K562 (cell line): Measurements from ENCODE around the gene RAB5B. TPM values are rescaled to one million over a fixed set of nuclear protein-coding genes. Genes with fewer than 3 reads are reported as not detected.

Experiments
- BCL6 ChIP-seq: fragments of 250-450 bp; sonication (Bioruptor Pico); IDR thresholded peaks from 2 replicates; pipeline ENCODE4 v1.4.0; 2020
- CBX1 ChIP-seq: sonication (generic); IDR thresholded peaks from 2 replicates; pipeline ENCODE4 v1.6.1; 2016; ENCODE audit warnings: antibody characterized with exemption, low read depth, mild to moderate bottlenecking
- CBX5 ChIP-seq: IDR thresholded peaks from 2 replicates; pipeline ENCODE4 v1.6.1; 2014; ENCODE audit warnings: low read depth, borderline replicate concordance
- CTBP1 ChIP-seq: fragments of 450-650 bp; IDR thresholded peaks from 2 replicates; pipeline ENCODE4 v1.6.1; 2016; ENCODE audit warnings: borderline replicate concordance
- E2F3 ChIP-seq: fragments of 250-450 bp; sonication (Bioruptor Pico); IDR thresholded peaks from 2 replicates; pipeline ENCODE4 v1.4.0; 2020; ENCODE audit warnings: mild to moderate bottlenecking
- MAZ ChIP-seq, 2 experiments: fragments of 450-650 bp in 1 of 2; sonication (generic) in 1 of 2; formaldehyde crosslinking; IDR thresholded peaks in 1 of 2; conservative IDR thresholded peaks in 1 of 2; 2 replicates each; pipeline versions ENCODE4 v1.4.0 to v1.5.0; 2020; ENCODE audit warnings: mild to moderate bottlenecking in 1 of 2, missing genetic modification reagents in 1 of 2
- MCM2 ChIP-seq: fragments of 450-650 bp; IDR thresholded peaks from 2 replicates; pipeline ENCODE4 v1.6.1; 2017; ENCODE audit warnings: low read depth, mild to moderate bottlenecking
- PML ChIP-seq: IDR thresholded peaks from 2 replicates; pipeline ENCODE4 v1.6.1; 2012; ENCODE audit warnings: low read length, inconsistent platforms
- POLR3A ChIP-seq: IDR thresholded peaks from 2 replicates; pipeline ENCODE4 v1.6.1; 2011; ENCODE audit warnings: borderline replicate concordance, mild to moderate bottlenecking, moderate library complexity; ENCODE audit not compliant: insufficient read length, insufficient read depth; ENCODE audit errors: extremely low read depth
- ZFPM2 ChIP-seq: fragments of 250-450 bp; sonication (Bioruptor Pico); IDR thresholded peaks from 2 replicates; pipeline ENCODE4 v1.5.1; 2022; ENCODE audit warnings: mild to moderate bottlenecking
- ZNF384 ChIP-seq: IDR thresholded peaks from 2 replicates; pipeline ENCODE4 v1.6.1; 2012; ENCODE audit warnings: low read depth, low read length, improper control_type of control experiment
- ZNF644 ChIP-seq: fragments of 200-800 bp; sonication (Bioruptor generic); IDR thresholded peaks from 2 replicates; pipeline ENCODE4 v1.6.1; 2016; ENCODE audit warnings: low read depth, missing genetic modification characterization, missing compliant biosample characterization
- ZSCAN32 ChIP-seq: fragments of 450-650 bp; formaldehyde crosslinking; IDR thresholded peaks from 2 replicates; pipeline ENCODE4 v1.4.0; 2020; ENCODE audit warnings: mild to moderate bottlenecking, moderate library complexity
- polyA plus RNA-seq, 8 experiments: library from polyadenylated mRNA; depleted of rRNA in 4 of 8; stranded (reverse) in 5 of 8; unstranded in 3 of 8; fragments of >200 nt; fragmentation: Nextera tagmentation in 2 of 8; fragmentation: Illumina TruSeq in 1 of 8; extraction: Ambion mirVana in 2 of 8; extraction: Trizol in 1 of 8; gene quantifications; 2 replicates each; pipeline versions ENCODE4 v1.2.1 to v1.2.3, GENCODE V29; 2011 to 2014; ENCODE audit warnings: inconsistent platforms in 1 of 8, missing spikeins in 1 of 8
- total RNA-seq, 7 experiments: library from RNA; depleted of rRNA in 6 of 7; stranded (reverse); fragments of >200 nt in 6 of 7; fragmentation: Illumina TruSeq in 2 of 7; extraction: Trizol in 2 of 7; gene quantifications; 2 replicates each; pipeline versions ENCODE4 v1.2.1 to v1.2.3, GENCODE V29; 2011 to 2021; ENCODE audit warnings: low replicate concordance in 1 of 7
- TF ChIP-seq, protein P1 (sequence below): fragments of 250-450 bp; sonication (Bioruptor Pico); IDR thresholded peaks from 2 replicates; pipeline ENCODE4 v1.5.0; 2021; ENCODE audit warnings: mild to moderate bottlenecking, moderate library complexity
- TF ChIP-seq, protein P2 (sequence below), 2 experiments: fragments of 450-650 bp in 1 of 2; IDR thresholded peaks; 2 replicates each; pipeline ENCODE4 v1.6.1; 2011 to 2017; ENCODE audit warnings: low read depth in 2 of 2, antibody characterized with exemption in 1 of 2, borderline replicate concordance in 1 of 2, low read length in 1 of 2, mild to moderate bottlenecking in 1 of 2, mixed read lengths in 1 of 2; ENCODE audit not compliant: control insufficient read depth in 1 of 2
- TF ChIP-seq, protein P3 (sequence below), 2 experiments: IDR thresholded peaks; 2 replicates each; pipeline ENCODE4 v1.6.1; 2011; ENCODE audit warnings: borderline replicate concordance in 1 of 2, control low read depth in 1 of 2, low read depth in 1 of 2, low read length in 1 of 2, mild to moderate bottlenecking in 1 of 2, mixed read lengths in 1 of 2, moderate library complexity in 1 of 2; ENCODE audit not compliant: insufficient read depth in 1 of 2, insufficient read length in 1 of 2, poor library complexity in 1 of 2, severe bottlenecking in 1 of 2; ENCODE audit errors: extremely low read depth in 1 of 2
- TF ChIP-seq, protein P4 (sequence below): sonication (generic); formaldehyde crosslinking; IDR thresholded peaks from 2 replicates; pipeline ENCODE4 v1.8.1; 2022; ENCODE audit warnings: missing genetic modification reagents

The RAB5B gene
- total and polyA plus RNA-seq, 9 of the 15 experiments (the other 6 are each of a cell fraction or from before 2014, with no cell fraction given) = 6.8 to 73.8 (median 25.2) TPM

DNA sequence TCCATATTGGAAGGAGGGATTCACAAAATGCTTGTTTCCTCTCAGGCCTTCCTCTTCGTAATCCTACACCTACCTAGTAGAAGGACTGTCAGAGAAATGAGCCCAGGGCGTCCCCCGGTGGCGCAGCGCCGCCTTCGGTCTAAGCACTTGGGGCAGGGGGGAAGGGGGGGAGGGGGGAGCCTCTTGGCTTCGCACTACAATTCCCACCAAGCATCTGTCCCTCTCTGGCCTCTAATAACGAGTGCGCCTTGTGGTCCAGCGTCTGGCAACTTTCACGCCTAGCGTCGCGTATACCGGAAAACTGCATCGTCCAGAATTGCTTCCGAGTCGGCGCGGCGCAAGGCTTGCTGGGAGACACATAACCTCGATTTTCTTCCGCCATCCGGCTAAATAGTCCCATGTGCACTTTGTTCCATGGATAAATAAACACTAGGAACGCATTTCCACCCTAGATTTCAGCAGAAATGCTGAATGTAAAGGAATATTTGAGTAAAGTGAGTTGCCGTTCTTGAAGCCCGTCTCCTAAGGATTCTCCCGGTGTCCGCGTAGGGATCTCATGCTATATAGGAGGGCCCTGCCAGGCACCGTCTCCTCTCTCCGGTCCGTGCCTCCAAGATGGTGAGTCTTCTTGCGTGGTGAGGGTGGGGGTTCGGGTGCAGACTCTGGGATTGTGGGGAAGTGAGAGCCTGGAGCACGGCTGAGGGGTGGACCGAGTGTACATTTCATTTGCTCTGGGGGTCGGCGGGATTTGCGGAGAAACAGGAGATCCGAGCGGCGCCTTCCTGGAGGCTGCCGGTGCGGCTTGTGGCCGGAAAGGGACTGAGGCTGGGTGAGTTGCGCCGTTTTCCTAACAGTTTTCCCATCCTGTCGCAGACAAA is 67.9 kb downstream of the RAB5B start, which contains the start of gene RPS26 (continued):
- TF ChIP-seq, protein P1, sequence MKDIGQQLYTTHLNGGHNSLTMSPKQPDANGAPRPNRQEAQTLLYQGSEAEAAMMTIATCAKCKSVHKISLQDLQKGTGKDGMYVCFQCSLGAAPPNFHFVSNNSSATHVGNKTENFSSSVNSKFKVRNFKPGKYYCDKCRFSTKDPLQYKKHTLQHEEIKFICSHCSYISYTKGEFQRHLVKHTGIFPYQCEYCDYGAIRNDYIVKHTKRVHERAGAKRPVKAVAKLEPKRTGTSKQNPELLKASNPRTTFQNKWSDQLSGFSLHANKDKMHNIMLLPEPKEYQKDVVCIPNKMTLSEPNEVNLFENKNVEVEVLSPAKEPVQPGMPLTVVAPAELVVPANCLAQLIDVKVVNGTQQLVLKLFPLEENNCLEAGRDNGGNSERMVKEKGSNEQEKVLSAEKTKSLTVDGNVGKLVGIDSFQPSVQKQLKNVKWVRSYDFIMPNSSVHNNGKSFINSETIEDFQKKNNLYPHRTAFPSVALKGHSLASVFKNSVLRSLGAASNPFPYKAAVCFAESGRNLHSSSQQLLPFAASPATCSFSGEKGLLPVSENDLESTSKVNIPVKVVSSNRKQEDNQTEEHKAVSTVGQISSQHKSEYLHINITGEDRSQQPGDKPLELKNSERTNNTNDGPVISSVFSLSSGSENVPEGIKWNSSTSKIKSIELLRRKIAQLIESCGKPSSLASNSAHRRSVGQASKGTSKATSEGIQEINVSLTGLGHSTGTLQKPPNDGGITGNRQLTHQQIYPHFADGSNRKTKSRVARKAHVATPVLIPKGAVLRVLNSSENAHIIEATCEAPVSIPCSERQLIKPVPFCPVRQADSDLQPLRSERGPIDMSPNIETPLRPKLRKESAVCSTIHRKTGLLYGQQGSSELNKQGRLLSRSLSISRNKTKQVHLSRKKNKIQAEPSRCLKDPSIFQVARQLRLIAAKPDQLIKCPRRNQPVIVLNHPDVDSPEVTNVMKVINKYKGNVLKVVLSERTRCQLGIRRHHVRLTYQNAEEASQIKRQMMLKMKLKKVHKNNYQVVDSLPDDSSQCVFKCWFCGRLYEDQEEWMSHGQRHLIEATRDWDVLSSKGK (CRISPR knock-in tag) = no peak
- TF ChIP-seq ZNF384 (no peak), POLR3A (no peak), ZSCAN32 (no peak), MCM2 (no peak), CBX1 (peak; percentile 95), CTBP1 (peak; percentile 88; the same call in 1 of the 2 replicates), ZFPM2 (0 out of 2 replicates have a peak, but pooled peaks have one; percentile 28), BCL6 (CRISPR knock-in tag) (no peak), MAZ (CRISPR knock-in tag; conservative IDR thresholded peaks at IDR 0.05 in 1 of 2, IDR thresholded peaks at IDR 0.05 in 1 of 2) (peak; percentile 51 to 64; a peak in 3 of 4 replicates), PML (peak; percentile 96), ZNF644 (tag) (peak; percentile 37; the same call in 1 of the 2 replicates), CBX5 (no peak), E2F3 (no peak)
- TF ChIP-seq, protein P2, sequence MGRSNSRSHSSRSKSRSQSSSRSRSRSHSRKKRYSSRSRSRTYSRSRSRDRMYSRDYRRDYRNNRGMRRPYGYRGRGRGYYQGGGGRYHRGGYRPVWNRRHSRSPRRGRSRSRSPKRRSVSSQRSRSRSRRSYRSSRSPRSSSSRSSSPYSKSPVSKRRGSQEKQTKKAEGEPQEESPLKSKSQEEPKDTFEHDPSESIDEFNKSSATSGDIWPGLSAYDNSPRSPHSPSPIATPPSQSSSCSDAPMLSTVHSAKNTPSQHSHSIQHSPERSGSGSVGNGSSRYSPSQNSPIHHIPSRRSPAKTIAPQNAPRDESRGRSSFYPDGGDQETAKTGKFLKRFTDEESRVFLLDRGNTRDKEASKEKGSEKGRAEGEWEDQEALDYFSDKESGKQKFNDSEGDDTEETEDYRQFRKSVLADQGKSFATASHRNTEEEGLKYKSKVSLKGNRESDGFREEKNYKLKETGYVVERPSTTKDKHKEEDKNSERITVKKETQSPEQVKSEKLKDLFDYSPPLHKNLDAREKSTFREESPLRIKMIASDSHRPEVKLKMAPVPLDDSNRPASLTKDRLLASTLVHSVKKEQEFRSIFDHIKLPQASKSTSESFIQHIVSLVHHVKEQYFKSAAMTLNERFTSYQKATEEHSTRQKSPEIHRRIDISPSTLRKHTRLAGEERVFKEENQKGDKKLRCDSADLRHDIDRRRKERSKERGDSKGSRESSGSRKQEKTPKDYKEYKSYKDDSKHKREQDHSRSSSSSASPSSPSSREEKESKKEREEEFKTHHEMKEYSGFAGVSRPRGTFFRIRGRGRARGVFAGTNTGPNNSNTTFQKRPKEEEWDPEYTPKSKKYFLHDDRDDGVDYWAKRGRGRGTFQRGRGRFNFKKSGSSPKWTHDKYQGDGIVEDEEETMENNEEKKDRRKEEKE (IDR thresholded peaks at IDR 0.05; ENCODE audit: borderline replicate concordance in 1 of 2, control insufficient read depth in 1 of 2, low read depth in 2 of 2, low read length in 1 of 2) = 0 out of 4 replicates have a peak, but pooled peaks of 1 of the 2 experiments have one; percentile 35
- TF ChIP-seq, protein P3, sequence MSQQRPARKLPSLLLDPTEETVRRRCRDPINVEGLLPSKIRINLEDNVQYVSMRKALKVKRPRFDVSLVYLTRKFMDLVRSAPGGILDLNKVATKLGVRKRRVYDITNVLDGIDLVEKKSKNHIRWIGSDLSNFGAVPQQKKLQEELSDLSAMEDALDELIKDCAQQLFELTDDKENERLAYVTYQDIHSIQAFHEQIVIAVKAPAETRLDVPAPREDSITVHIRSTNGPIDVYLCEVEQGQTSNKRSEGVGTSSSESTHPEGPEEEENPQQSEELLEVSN (IDR thresholded peaks at IDR 0.05; ENCODE audit: borderline replicate concordance in 1 of 2, extremely low read depth in 1 of 2, insufficient read depth in 1 of 2, insufficient read length in 1 of 2, low read depth in 1 of 2, low read length in 1 of 2, poor library complexity in 1 of 2, severe bottlenecking in 1 of 2) = peak; percentile 68 to 76
- TF ChIP-seq, protein P4, sequence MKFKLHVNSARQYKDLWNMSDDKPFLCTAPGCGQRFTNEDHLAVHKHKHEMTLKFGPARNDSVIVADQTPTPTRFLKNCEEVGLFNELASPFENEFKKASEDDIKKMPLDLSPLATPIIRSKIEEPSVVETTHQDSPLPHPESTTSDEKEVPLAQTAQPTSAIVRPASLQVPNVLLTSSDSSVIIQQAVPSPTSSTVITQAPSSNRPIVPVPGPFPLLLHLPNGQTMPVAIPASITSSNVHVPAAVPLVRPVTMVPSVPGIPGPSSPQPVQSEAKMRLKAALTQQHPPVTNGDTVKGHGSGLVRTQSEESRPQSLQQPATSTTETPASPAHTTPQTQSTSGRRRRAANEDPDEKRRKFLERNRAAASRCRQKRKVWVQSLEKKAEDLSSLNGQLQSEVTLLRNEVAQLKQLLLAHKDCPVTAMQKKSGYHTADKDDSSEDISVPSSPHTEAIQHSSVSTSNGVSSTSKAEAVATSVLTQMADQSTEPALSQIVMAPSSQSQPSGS (CRISPR knock-in tag) = no peak
